PFSK-1 (cell line): ENCODE results near the gene PBX2.

Experiments used
- POLR2AphosphoS5 ChIP-seq: IDR thresholded peaks from 2 replicates; pipeline ENCODE4 v1.6.1; 2012; ENCODE audit warnings: low read depth, mild to moderate bottlenecking, control low read depth, low read length, moderate library complexity
- REST ChIP-seq, 2 experiments: IDR thresholded peaks; 2 replicates each; pipeline versions ENCODE4 v1.6.1 to v1.8.0; 2011 to 2012; ENCODE audit warnings: low read depth in 2 of 2, low read length in 2 of 2, control low read depth in 1 of 2, inconsistent platforms in 1 of 2, mild to moderate bottlenecking in 1 of 2, moderate library complexity in 1 of 2; ENCODE audit not compliant: insufficient read depth in 1 of 2
- SIN3A ChIP-seq: IDR thresholded peaks from 2 replicates; pipeline ENCODE4 v1.6.1; 2012; ENCODE audit warnings: mild to moderate bottlenecking, low read length, moderate library complexity, borderline replicate concordance; ENCODE audit not compliant: insufficient read depth

- TF ChIP-seq SIN3A, result no peak
- TF ChIP-seq POLR2AphosphoS5, result no peak
- no peak for TF ChIP-seq REST (IDR thresholded peaks at IDR 0.05; ENCODE audit: insufficient read depth in 1 of 2, low read depth in 2 of 2, low read length in 2 of 2)
Observed at GRCh38 chr6:32191696-32192607, 1.9 kb upstream of the PBX2 start.
